CD4-positive, alpha-beta T cell treated with Interleukin-17A for 1 hour (primary cell): ENCODE data around the gene ANO1.

Experiments used
- DNase-seq: peaks from one replicate; pipeline ENCODE4 v3.0.0-alpha.2; 2020

Gene ANO1

DNA sequence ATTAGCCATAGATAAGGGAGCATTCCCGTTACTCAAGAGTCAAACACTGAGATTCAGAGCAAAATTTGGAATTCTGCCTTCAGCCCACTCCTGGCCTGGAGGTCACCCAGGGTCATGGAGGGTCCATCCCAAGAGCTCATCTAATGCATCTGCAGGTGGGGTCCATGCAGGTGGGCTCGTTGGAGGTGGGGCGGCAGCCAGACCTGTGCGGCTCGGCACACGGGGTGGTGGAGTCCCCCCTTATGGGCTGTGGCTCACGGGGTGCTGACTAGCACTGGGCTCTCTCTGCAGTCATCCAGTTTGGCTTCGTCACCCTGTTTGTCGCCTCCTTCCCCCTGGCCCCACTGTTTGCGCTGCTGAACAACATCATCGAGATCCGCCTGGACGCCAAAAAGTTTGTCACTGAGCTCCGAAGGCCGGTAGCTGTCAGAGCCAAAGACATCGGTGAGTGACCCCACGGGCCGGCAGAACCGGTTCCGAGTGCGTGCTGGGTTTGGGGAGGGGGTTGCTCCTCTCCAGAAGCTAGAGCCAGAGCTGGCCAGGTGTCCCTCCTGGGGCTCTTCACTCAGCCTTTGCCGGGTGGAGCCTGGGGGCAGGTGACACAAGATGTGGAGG, 92.6 kb downstream of the ANO1 start:
- no peak for DNase-seq

DNA sequence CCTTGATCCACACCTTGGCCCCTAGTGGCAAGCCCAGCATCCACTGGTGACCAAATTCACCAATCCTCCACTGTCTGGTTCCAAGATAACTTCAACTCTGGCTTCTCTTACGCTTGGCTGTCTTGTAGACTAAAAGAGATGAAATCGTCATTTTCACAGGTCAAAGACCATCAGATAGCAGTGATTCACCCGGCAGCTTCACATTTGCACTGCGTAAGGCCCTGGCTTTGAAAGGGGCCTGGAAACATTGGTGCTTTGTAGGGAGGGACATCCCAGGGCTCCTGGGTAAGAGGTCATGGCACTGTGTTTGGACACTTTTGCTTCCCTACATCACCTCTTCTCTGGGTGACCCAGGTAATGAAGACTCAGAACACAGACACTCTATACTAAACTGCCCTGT, 94.9 kb downstream of the ANO1 start:
- DNase-seq, result no peak

DNA sequence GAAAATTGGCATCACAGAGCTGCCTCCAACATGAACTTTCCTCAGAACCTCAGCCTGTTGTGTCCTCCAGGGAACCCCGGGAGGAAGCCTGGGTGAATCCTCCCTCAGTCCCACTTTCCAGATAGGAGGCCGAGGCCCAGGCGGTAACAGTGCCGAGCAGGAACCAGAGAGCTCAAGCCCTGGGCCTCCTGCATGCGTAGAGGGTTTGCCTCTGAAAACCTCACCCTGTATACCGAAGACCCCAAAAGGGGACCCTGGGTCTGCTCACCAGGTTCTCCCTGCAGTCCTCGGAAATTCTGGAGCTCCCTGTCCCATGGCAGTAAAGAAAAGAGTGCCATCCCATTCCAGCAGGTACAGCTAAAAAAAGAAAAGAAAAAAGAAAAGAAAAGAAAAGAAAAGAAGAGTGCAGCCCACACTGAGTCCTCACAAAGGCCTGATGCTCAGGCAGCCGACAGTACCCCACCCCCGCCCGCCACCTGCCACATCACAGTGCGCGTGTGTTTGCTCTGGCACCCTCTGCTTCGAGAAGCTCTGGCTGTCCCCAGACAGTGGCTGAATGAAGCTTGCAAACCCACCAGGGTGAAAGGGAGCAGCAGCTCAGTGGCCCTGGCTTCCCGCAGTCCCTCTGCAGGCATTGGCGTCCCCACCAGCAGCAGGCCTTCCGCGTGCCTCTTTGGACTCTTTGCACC, 96.6 kb downstream of the ANO1 start:
- no peak for DNase-seq

DNA sequence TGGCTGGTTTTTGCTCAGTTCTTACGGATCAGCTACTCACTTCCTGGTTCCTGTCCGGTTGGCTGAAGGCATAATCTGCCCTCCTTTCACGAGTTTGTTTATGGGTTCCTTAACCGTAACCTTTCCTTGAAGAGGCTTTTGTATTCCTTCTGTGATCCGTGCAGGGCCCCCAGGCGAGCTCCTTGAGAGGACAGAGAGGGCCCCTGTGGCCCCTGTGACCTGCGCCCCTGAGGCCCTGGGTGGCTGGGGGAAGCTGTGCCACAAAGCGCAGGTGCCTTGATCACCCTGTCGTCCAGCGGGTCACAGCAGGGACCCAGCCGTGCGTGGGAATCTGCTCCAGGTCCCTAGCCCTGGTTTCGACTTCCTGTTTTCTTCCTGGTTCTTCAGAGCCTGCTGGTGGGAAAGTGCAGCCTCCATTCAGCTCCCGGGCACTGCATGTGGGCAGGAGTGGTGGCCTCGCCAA, 97.2 kb downstream of the ANO1 start:
- no peak for DNase-seq

DNA sequence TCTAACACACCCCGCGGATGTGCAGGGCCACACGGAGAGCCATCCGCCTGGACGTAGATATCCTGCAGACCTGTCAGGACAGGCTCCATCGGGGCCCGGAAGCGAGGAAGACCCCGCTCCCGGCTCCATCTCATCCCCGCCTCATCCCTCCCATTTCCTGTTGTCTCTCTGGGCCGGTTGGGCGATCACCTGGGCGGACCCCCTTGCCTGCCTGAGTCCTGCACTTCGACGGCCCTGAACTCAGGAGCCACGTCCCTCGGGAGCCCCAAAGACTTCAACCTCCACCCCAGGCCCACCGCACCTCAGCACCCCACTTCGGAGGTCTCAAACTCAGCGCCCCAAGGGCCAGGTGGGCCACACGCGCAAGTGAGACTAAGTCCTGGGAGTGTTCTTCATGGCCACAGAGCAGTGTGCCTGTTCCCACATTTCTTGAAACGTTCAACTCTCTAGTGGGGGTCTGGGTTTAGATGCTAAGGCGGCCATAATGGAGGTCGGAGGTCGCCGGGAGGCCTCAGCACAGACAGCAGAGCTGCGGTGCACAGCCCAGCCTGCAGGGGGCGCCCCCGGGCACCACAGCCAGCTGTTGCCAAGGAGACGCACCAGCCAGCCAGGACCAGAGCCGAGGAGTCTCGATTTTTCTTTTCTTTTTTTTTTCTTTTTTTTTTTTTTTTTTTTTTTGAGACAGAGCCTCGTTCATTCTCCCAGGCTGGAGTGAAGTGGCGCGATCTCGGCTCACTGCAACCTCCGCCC, 99.0 kb downstream of the ANO1 start:
- DNase-seq, result peak; percentile 49

GRCh38 chr11:70180906-70181305, 102.8 kb downstream of the ANO1 start:
- no peak for DNase-seq

DNA sequence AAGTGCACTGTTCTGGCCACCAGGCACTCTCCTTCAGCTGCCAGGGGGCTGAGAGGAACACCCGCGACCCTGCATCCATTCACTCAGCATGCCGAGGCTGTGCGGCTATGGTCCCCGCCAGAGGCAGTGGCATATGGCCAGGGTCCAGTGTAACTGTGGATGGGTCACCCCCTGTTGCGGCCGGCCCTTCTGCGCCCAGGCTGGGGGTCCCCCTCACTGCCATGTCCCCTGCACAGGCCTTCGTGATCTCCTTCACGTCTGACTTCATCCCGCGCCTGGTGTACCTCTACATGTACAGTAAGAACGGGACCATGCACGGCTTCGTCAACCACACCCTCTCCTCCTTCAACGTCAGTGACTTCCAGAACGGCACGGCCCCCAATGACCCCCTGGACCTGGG, 104.1 kb downstream of the ANO1 start:
- DNase-seq, result no peak

DNA sequence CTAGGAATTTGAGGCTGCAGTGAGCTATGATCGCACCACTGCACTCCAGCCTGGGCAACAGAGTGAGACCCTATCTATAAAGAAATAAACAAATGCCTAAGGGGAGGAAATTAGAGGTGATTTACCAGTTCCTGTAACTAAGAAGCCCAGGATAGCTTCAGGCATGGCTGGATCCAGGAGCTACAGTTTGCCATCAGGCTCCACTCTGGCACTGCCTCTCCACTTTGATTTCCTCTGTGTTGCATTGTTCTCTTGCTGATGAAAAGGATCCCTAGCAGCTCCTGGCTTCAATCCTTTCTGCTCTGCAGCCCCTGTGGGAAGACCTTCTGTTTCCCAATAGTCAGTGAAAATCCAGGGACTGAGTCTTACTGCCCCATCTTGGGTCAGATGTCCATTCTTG, 104.9 kb downstream of the ANO1 start:
- DNase-seq, result no peak

GRCh38 chr11:70183483-70184176, 105.5 kb downstream of the ANO1 start:
- no peak for DNase-seq

DNA sequence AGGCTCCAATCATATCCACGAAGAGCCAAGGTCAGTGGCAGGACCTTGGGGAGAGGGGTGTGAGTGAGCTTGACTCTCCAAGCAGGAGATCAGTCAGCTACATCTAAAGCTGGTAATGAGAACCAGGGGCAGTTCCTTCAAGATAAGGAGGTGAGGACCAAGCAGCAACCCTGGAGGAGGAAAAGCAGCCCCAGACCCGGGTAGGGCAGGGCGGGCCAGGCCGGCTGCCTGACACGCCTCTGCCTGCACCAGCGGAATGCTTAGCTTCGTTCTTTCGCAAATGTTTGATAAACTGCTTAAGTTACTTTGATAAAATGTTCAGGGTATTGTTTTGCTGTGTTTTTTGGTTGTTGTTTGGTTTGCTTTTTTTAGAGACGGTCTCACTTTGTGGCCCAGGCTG, 106.3 kb downstream of the ANO1 start:
- no peak for DNase-seq

DNA sequence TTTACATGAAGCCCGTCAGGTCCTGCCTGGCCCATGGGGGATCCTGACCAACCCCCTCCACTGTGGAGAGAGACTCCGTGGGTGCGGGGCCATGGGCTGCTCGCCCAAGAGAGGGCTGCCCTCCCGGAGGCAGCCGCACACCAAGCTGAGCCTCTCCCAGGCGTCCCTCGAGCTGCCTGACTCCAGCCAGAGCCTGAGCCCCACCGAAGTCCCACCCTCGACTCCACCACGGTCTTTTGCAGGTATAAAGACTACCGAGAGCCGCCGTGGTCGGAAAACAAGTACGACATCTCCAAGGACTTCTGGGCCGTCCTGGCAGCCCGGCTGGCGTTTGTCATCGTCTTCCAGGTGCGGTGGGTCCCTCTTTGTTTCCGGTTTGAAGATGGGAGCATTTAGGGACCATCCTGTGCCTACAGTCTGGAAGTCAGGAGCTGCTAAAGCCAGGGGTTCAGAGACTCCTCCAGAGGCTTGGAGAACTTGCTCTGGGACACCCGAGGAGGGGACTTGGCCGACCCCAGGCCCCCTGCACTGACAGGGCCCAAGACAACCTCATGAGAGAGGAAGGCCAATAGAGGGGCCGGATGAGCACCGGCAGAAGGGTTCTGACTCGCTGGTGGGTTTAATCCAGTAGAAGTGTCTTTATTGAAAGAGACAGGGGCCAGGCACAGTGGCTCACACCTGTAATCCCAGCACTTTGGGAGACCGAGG, 107.4 kb downstream of the ANO1 start:
- no peak for DNase-seq

- no peak for DNase-seq
Measured at GRCh38 chr11:70186420-70186819, 108.3 kb downstream of the ANO1 start.

DNA sequence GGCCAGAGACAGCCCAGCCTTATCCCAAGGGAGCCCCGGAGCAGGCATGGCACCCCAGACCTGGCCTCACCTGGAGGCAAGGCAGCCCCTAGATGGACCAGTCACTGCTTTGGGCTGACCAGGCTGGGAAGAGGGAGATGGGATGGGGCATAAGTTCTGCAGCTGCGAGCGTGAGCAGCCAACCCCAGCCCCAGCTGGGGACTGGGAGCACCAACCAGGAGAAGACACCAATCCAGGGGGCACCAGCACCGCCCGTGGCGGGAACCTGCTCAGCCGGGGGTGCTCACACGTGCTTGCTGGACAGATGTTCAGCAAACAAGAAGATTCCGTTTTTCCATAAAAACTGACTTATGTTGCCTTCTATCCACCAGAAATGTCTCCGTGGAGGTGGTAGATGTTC, 108.8 kb downstream of the ANO1 start:
- no peak for DNase-seq

GRCh38 chr11:70187771-70188170, 109.7 kb downstream of the ANO1 start:
- no peak for DNase-seq

- DNase-seq, result no peak
Measured at GRCh38 chr11:70189622-70190021, 111.5 kb downstream of the ANO1 start.

GRCh38 chr11:70191495-70192140, 113.5 kb downstream of the ANO1 start:
- peak; percentile 16 for DNase-seq

DNA sequence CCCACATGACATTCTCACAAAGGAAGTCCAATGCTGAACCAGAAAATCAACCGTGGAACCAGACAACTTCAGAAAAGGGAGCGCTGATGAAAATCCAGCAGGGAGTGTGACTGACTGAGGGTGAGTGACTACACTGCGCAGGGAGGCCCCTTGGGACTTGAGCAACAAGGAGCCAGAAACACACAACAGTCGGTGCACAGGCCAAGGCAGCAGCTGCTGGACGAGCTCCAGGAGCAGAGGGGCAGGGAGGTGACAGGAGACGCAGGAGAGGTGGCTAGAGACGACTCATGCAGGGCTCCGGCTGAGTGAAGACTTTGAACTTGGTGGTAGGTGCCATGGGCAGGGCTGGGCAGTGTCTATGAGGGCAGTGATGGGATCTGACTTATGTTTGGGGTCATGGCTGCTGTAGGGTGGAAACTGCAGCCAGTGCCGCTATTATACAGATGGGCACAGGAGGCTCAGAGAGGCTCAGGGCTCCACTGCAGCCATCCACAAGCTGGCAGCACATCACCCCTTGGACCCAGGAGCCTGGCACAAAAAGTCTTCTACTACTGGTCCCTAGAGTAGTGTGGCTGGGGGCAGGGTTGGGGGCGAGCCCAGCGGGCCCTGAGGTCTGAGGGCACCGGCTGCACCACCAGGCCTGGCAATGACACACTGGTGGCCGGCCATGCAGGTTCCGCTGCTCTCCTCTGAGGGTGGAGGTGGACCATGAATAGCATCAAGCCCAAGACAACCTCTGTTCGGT, 114.7 kb downstream of the ANO1 start:
- DNase-seq, result no peak

DNA sequence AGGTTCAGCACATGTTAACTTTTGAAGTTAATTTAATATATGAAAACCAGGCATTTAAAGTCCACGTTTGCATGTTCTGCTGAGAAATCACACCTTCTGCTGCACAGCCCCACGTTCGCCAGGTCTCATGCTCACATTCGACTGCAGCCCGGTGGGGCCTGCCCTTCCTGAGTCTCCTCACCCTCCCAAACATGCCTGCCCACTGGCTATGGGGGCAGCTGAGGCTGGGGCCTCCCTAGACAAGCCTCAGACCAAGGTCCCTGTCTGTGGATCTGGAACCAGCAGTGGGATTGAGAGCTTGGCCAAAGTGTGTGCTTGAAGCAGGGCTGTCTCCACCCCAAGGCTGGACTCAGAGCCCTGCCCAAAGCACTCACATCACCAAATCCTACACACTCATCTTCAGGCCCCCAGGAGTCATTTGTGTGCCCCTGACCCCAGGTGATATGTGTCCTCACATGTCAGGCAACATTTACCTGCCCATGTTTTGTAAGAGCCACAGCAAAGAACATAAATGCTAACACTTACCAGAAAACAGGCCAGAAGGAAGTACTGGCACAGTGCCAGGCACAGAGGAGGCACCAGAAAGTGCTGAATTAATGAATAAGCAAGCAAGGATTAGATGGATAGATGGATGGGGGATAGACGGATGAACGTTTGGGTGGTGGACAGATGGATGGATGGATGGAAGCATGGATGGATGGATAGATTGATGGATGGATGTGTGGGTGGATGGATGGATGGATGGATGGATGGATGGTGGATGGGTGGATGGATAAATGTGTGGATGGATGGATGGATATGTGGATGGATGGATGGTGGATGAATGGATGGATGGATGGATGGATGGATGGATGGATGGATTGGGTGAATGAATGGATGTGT, 115.5 kb downstream of the ANO1 start:
- no peak for DNase-seq

GRCh38 chr11:70194792-70195791, 117.0 kb downstream of the ANO1 start:
- no peak for DNase-seq
